Liver (tissue), 9 donors: ENCODE results near the gene TRMT13. TPM values are rescaled to one million over a fixed set of nuclear protein-coding genes. Genes with fewer than 3 reads are reported as not detected.

Source experiments
- DNase-seq: peaks from one replicate; pipeline ENCODE4 v3.0.0-alpha.2; 2017; ENCODE audit warnings: low spot score
- H3K27ac ChIP-seq, 2 donors: one replicate each; pipeline ENCODE4 v1.7.0; 2013; ENCODE audit warnings: inconsistent platforms in 2 of 2, low read length in 2 of 2, control low read depth in 1 of 2, low read depth in 1 of 2, mild to moderate bottlenecking in 1 of 2
- H3K27me3 ChIP-seq, 4 donors: one replicate each; pipeline versions ENCODE4 v1.6.1 to v1.7.0; 2013; ENCODE audit warnings: low read length in 3 of 4, inconsistent platforms in 1 of 4, mild to moderate bottlenecking in 1 of 4, moderate library complexity in 1 of 4; ENCODE audit not compliant: control insufficient read depth in 4 of 4, insufficient read depth in 4 of 4
- H3K36me3 ChIP-seq, 4 donors: one replicate each; pipeline versions ENCODE4 v1.6.1 to v1.7.0; 2013; ENCODE audit warnings: low read length in 3 of 4, mild to moderate bottlenecking in 3 of 4, low read depth in 1 of 4, moderate library complexity in 1 of 4; ENCODE audit not compliant: control insufficient read depth in 4 of 4, insufficient read depth in 3 of 4
- H3K4me1 ChIP-seq, 4 donors: one replicate each; pipeline versions ENCODE4 v1.6.1 to v1.7.0; 2013; ENCODE audit warnings: low read length in 3 of 4, mild to moderate bottlenecking in 3 of 4, moderate library complexity in 1 of 4; ENCODE audit not compliant: control insufficient read depth in 4 of 4, insufficient read depth in 4 of 4
- H3K4me3 ChIP-seq, 3 donors: one replicate each; pipeline versions ENCODE4 v1.6.1 to v1.7.0; 2013; ENCODE audit warnings: low read length in 3 of 3, control low read depth in 1 of 3, low read depth in 1 of 3, mild to moderate bottlenecking in 1 of 3
- H3K9ac ChIP-seq, 2 donors: one replicate each; pipeline ENCODE4 v1.7.0; 2013; ENCODE audit warnings: low read length in 2 of 2, mild to moderate bottlenecking in 2 of 2, moderate library complexity in 2 of 2, control low read depth in 1 of 2, low read depth in 1 of 2
- H3K9me3 ChIP-seq, 4 donors: one replicate each; pipeline versions ENCODE4 v1.6.1 to v1.7.0; 2013; ENCODE audit warnings: low read length in 3 of 4; ENCODE audit not compliant: control insufficient read depth in 4 of 4
- CTCF ChIP-seq: fragments of 150-350 bp; IDR thresholded peaks from 2 replicates; pipeline ENCODE4 v1.5.1; 2017; ENCODE audit warnings: improper control_type of control experiment, low read depth, low read length; ENCODE audit not compliant: missing input control
- EGR1 ChIP-seq, 2 donors: IDR thresholded peaks; 2 replicates each; pipeline ENCODE4 v1.6.1; 2016 to 2018; ENCODE audit warnings: antibody characterized with exemption in 2 of 2, low read depth in 2 of 2
- FOXA1 ChIP-seq: IDR thresholded peaks from 2 replicates; pipeline ENCODE4 v1.6.1; 2016; ENCODE audit warnings: antibody characterized with exemption
- FOXA2 ChIP-seq: IDR thresholded peaks from 2 replicates; pipeline ENCODE4 v1.6.1; 2016; ENCODE audit warnings: antibody characterized with exemption
- GABPA ChIP-seq, 2 donors: IDR thresholded peaks in 1 of 2; conservative IDR thresholded peaks in 1 of 2; 2 replicates each; pipeline ENCODE4 v1.6.1; 2016; ENCODE audit warnings: antibody characterized with exemption in 2 of 2, mild to moderate bottlenecking in 1 of 2, moderate library complexity in 1 of 2
- HNF4A ChIP-seq, 2 donors: conservative IDR thresholded peaks; 2 replicates each; pipeline ENCODE4 v1.6.1; 2016; ENCODE audit warnings: antibody characterized with exemption in 2 of 2, mild to moderate bottlenecking in 2 of 2
- HNF4G ChIP-seq: IDR thresholded peaks from 2 replicates; pipeline ENCODE4 v1.6.1; 2016; ENCODE audit warnings: antibody characterized with exemption
- JUND ChIP-seq, 2 donors: IDR thresholded peaks; 2 replicates each; pipeline ENCODE4 v1.6.1; 2016; ENCODE audit warnings: antibody characterized with exemption in 2 of 2
- MAX ChIP-seq: IDR thresholded peaks from 2 replicates; pipeline ENCODE4 v1.6.1; 2016; ENCODE audit warnings: antibody characterized with exemption
- NR2F2 ChIP-seq: IDR thresholded peaks from 2 replicates; pipeline ENCODE4 v1.6.1; 2016; ENCODE audit warnings: antibody characterized with exemption
- RAD21 ChIP-seq, 2 donors: IDR thresholded peaks; 2 replicates each; pipeline ENCODE4 v1.6.1; 2016; ENCODE audit warnings: antibody characterized with exemption in 2 of 2, mild to moderate bottlenecking in 2 of 2
- RXRA ChIP-seq, 2 donors: IDR thresholded peaks; 2 replicates each; pipeline ENCODE4 v1.6.1; 2017 to 2018; ENCODE audit warnings: antibody characterized with exemption in 2 of 2, mild to moderate bottlenecking in 1 of 2
- SP1 ChIP-seq: IDR thresholded peaks from 2 replicates; pipeline ENCODE4 v1.6.1; 2018; ENCODE audit warnings: antibody characterized with exemption, mild to moderate bottlenecking
- TAF1 ChIP-seq: conservative IDR thresholded peaks from 2 replicates; pipeline ENCODE4 v1.6.1; 2016; ENCODE audit warnings: antibody characterized with exemption, mild to moderate bottlenecking
- YY1 ChIP-seq: IDR thresholded peaks from 2 replicates; pipeline ENCODE4 v1.6.1; 2016; ENCODE audit warnings: antibody characterized with exemption, mild to moderate bottlenecking
- WGBS: extraction: QIAGEN DNeasy Blood & Tissue Kit; methylation state at CpG from one replicate; pipeline ENCODE4 v1.1.7; 2013; 5-methylcytosine and 5-hydroxymethylcytosine counted together
- polyA plus RNA-seq, 2 donors: library from polyadenylated mRNA; stranded (reverse) in 1 of 2; unstranded in 1 of 2; fragments of 200-250 nt in 1 of 2; fragments of >200 nt in 1 of 2; fragmentation: Nextera tagmentation in 1 of 2; extraction: Ambion mirVana in 1 of 2; gene quantifications; one replicate each; pipeline versions ENCODE4 v1.2.1 to v1.2.3, GENCODE V29; 2013 to 2015
- total RNA-seq, 2 donors: library from RNA; depleted of rRNA; stranded (reverse); fragments of >200 nt; gene quantifications; one replicate each; pipeline ENCODE4 v1.2.3, GENCODE V29; 2014
- TF ChIP-seq, protein P1 (sequence below): IDR thresholded peaks from 2 replicates; pipeline ENCODE4 v1.6.1; 2016; ENCODE audit warnings: antibody characterized with exemption, mild to moderate bottlenecking
- TF ChIP-seq, protein P2 (sequence below): IDR thresholded peaks from 2 replicates; pipeline ENCODE4 v1.6.1; 2016; ENCODE audit warnings: antibody characterized with exemption
- TF ChIP-seq, protein P3 (sequence below): IDR thresholded peaks from 2 replicates; pipeline ENCODE4 v1.6.1; 2016; ENCODE audit warnings: antibody characterized with exemption
- donor health status: healthy.
- donor health status: healthy.
- donor health status: healthy.
- donor health status: healthy.
- donor health status: healthy.

The TRMT13 gene
- total and polyA plus RNA-seq, 4 donors, result 3.5 to 11.2 (median 9.3) TPM

- no peaks in the 10 kb centered on the region for H3K36me3 ChIP-seq
- no peak for TF ChIP-seq FOXA1
- TF ChIP-seq, protein P1, sequence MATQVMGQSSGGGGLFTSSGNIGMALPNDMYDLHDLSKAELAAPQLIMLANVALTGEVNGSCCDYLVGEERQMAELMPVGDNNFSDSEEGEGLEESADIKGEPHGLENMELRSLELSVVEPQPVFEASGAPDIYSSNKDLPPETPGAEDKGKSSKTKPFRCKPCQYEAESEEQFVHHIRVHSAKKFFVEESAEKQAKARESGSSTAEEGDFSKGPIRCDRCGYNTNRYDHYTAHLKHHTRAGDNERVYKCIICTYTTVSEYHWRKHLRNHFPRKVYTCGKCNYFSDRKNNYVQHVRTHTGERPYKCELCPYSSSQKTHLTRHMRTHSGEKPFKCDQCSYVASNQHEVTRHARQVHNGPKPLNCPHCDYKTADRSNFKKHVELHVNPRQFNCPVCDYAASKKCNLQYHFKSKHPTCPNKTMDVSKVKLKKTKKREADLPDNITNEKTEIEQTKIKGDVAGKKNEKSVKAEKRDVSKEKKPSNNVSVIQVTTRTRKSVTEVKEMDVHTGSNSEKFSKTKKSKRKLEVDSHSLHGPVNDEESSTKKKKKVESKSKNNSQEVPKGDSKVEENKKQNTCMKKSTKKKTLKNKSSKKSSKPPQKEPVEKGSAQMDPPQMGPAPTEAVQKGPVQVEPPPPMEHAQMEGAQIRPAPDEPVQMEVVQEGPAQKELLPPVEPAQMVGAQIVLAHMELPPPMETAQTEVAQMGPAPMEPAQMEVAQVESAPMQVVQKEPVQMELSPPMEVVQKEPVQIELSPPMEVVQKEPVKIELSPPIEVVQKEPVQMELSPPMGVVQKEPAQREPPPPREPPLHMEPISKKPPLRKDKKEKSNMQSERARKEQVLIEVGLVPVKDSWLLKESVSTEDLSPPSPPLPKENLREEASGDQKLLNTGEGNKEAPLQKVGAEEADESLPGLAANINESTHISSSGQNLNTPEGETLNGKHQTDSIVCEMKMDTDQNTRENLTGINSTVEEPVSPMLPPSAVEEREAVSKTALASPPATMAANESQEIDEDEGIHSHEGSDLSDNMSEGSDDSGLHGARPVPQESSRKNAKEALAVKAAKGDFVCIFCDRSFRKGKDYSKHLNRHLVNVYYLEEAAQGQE, result no peak
- TF ChIP-seq RXRA (IDR thresholded peaks at IDR 0.05), result no peak
- no peak for TF ChIP-seq MAX
- TF ChIP-seq RAD21 (IDR thresholded peaks at IDR 0.05), result no peak
- no peak for TF ChIP-seq GABPA (IDR thresholded peaks at IDR 0.05 in 1 of 2, conservative IDR thresholded peaks at IDR 0.05 in 1 of 2)
- TF ChIP-seq JUND (IDR thresholded peaks at IDR 0.05), result no peak
- TF ChIP-seq SP1, result no peak
- no peak for TF ChIP-seq TAF1
- no peak for TF ChIP-seq CTCF
- no peak for TF ChIP-seq NR2F2
- no peak for TF ChIP-seq YY1
- TF ChIP-seq HNF4G, result no peak
- TF ChIP-seq, protein P2, sequence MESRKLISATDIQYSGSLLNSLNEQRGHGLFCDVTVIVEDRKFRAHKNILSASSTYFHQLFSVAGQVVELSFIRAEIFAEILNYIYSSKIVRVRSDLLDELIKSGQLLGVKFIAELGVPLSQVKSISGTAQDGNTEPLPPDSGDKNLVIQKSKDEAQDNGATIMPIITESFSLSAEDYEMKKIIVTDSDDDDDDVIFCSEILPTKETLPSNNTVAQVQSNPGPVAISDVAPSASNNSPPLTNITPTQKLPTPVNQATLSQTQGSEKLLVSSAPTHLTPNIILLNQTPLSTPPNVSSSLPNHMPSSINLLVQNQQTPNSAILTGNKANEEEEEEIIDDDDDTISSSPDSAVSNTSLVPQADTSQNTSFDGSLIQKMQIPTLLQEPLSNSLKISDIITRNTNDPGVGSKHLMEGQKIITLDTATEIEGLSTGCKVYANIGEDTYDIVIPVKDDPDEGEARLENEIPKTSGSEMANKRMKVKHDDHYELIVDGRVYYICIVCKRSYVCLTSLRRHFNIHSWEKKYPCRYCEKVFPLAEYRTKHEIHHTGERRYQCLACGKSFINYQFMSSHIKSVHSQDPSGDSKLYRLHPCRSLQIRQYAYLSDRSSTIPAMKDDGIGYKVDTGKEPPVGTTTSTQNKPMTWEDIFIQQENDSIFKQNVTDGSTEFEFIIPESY, result no peak
- no peak for TF ChIP-seq HNF4A (conservative IDR thresholded peaks at IDR 0.05)
- TF ChIP-seq FOXA2, result no peak
- no peak for TF ChIP-seq EGR1 (IDR thresholded peaks at IDR 0.05; ENCODE audit: low read depth in 2 of 2)
- TF ChIP-seq, protein P3, sequence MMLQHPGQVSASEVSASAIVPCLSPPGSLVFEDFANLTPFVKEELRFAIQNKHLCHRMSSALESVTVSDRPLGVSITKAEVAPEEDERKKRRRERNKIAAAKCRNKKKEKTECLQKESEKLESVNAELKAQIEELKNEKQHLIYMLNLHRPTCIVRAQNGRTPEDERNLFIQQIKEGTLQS, result no peak
- no peaks in the 10 kb centered on the region for H3K27me3 ChIP-seq
- H3K4me1 ChIP-seq, result peaks cover 5 to 21% (median 14%) of the 10 kb centered on the region in 4 donors
- no peak for DNase-seq
- no peak overlapping the region for H3K4me3 ChIP-seq
- no peaks in the 10 kb centered on the region for H3K9me3 ChIP-seq
- 67% methylated on average over 1 of the region's 1 CpG for WGBS
- H3K27ac ChIP-seq, result no peak overlapping the region
- H3K9ac ChIP-seq, result no peak overlapping the region
Measured at GRCh38 chr1:100184536-100184935, 51.6 kb downstream of the TRMT13 start.

GRCh38 chr1:100187912-100188311 lies 54.9 kb downstream of the TRMT13 start:
- no peaks in the 10 kb centered on the region for H3K27me3 ChIP-seq
- H3K27ac ChIP-seq, result peak overlapping the region; percentile 10 to 42
- no peaks in the 10 kb centered on the region for H3K9me3 ChIP-seq
- H3K36me3 ChIP-seq, result peaks cover 0 to 3% (median 0%) of the 10 kb centered on the region in 4 donors
- peak; percentile 50 for DNase-seq
- H3K4me1 ChIP-seq, result peaks cover 5 to 22% (median 15%) of the 10 kb centered on the region in 4 donors
- H3K9ac ChIP-seq, result no peak overlapping the region
- no peak overlapping the region for H3K4me3 ChIP-seq
- WGBS, result 31% methylated on average over 3 of the region's 3 CpGs
- TF ChIP-seq, protein P2, result peak; percentile 41
- TF ChIP-seq FOXA1 (no peak), SP1 (peak; percentile 34), YY1 (peak; percentile 52), GABPA (IDR thresholded peaks at IDR 0.05 in 1 of 2, conservative IDR thresholded peaks at IDR 0.05 in 1 of 2) (peak in 1 of 2 donors; percentile 61), FOXA2 (no peak), HNF4A (conservative IDR thresholded peaks at IDR 0.05) (peak; percentile 63 to 69), RXRA (IDR thresholded peaks at IDR 0.05) (peak; percentile 6 to 36), EGR1 (IDR thresholded peaks at IDR 0.05; ENCODE audit: low read depth in 2 of 2) (no peak), HNF4G (peak; percentile 14)
- TF ChIP-seq, protein P3, result no peak
- TF ChIP-seq, protein P1, result peak; percentile 35
